GM12878 (cell line): ENCODE data around the gene KDM8. TPM values are rescaled to one million over a fixed set of nuclear protein-coding genes. Genes with fewer than 3 reads are reported as not detected.
A peak's percentile ranks its signal among the peaks of the same experiment; 100 is the strongest.

Experiments used
- ATAC-seq: fragments of 200-7000 bp; cut with Tn5 transposase; 3 replicates; pipeline ENCODE4 v1.9.1; 2020; ENCODE audit warnings: mild to moderate bottlenecking, moderate library complexity
- BruUV-seq: library from RNA; stranded (reverse); fragments of 400-500 nt; replicated peaks from 2 replicates; lab custom pipeline; 2021; lab: Mats Ljungman, UMichigan
- CTCF ChIA-PET: fragments of 300-600 bp; sonication (Branson Sonifier 250); formaldehyde crosslinking; extraction: SDS; loops from one replicate; lab custom pipeline; 2021; ENCODE audit warnings: inconsistent platforms; lab: Yijun Ruan, JAX
- POLR2A ChIA-PET: fragments of 350-600 bp; formaldehyde crosslinking; extraction: SDS; loops from one replicate; lab custom pipeline; 2021; ENCODE audit warnings: inconsistent platforms; lab: Charles Lee
- RAD21 ChIA-PET: fragments of 300-600 bp; sonication (Branson Sonifier 250); formaldehyde crosslinking; loops from one replicate; lab custom pipeline; 2023; ENCODE audit warnings: antibody characterized with exemption; ENCODE audit not compliant: unreplicated experiment; lab: Charles Lee
- SMC1A ChIA-PET: fragments of 300-600 bp; sonication (Branson Sonifier 250); formaldehyde crosslinking; loops from one replicate; lab custom pipeline; 2023; ENCODE audit not compliant: unreplicated experiment, uncharacterized antibody; lab: Charles Lee
- DNase-seq: peaks from one replicate; pipeline ENCODE4 v3.0.0-alpha.2; 2011; ENCODE audit warnings: low read depth, low spot score
- FAIRE-seq: peaks from 3 replicates; lab custom pipeline; 2011; peaks lifted over from hg19 to GRCh38; lab: Jason Lieb, UNC
- H2AFZ ChIP-seq: 2 replicates; pipeline ENCODE4 v1.6.0; 2011; ENCODE audit warnings: low read depth, low read length, control low read depth; ENCODE audit not compliant: control insufficient read depth
- H3K27ac ChIP-seq: 2 replicates; pipeline ENCODE4 v1.5.1; 2011; ENCODE audit warnings: control low read depth; ENCODE audit not compliant: control insufficient read depth, insufficient read depth
- H3K27me3 ChIP-seq, 2 experiments: replicated peaks in 1 of 2; 2 replicates each; pipeline versions ENCODE4 v1.6.0 to v1.6.1; 2011; ENCODE audit warnings: low read length in 1 of 2; ENCODE audit not compliant: control insufficient read depth in 2 of 2, insufficient read depth in 2 of 2
- H3K36me3 ChIP-seq, 2 experiments: 2 replicates each; pipeline ENCODE4 v1.5.1; 2011; ENCODE audit warnings: low read length in 1 of 2; ENCODE audit not compliant: control insufficient read depth in 2 of 2, insufficient read depth in 2 of 2
- H3K4me1 ChIP-seq: 2 replicates; pipeline ENCODE4 v1.6.1; 2011; ENCODE audit warnings: mild to moderate bottlenecking, low read length, moderate library complexity, mixed read lengths; ENCODE audit not compliant: control insufficient read depth, insufficient read depth
- H3K4me2 ChIP-seq: 2 replicates; pipeline ENCODE4 v1.6.0; 2011; ENCODE audit warnings: control low read depth; ENCODE audit not compliant: control insufficient read depth, insufficient read depth
- H3K4me3 ChIP-seq: fragments of 200-600 bp; sonication (generic); 2 replicates; pipeline ENCODE4 v1.5.1; 2016
- H3K79me2 ChIP-seq: 2 replicates; pipeline ENCODE4 v1.6.0; 2011; ENCODE audit warnings: low read length; ENCODE audit not compliant: control insufficient read depth, insufficient read depth
- H3K9ac ChIP-seq: 2 replicates; pipeline ENCODE4 v1.8.0; 2011; ENCODE audit warnings: low read length, control low read depth, mixed read lengths; ENCODE audit not compliant: control insufficient read depth, insufficient read depth
- H3K9me3 ChIP-seq: replicated peaks from 3 replicates; pipeline ENCODE4 v1.5.1; 2011; ENCODE audit warnings: mild to moderate bottlenecking, low read length; ENCODE audit not compliant: control insufficient read depth, insufficient read depth
- H4K20me1 ChIP-seq: 2 replicates; pipeline ENCODE4 v1.6.0; 2011; ENCODE audit not compliant: control insufficient read depth, insufficient read depth
- BCLAF1 ChIP-seq: fragments of 450-650 bp; IDR thresholded peaks from 2 replicates; pipeline ENCODE4 v1.6.1; 2017; ENCODE audit warnings: antibody characterized with exemption, mild to moderate bottlenecking, moderate library complexity
- ESRRA ChIP-seq: IDR thresholded peaks from 2 replicates; pipeline ENCODE4 v1.6.1; 2012; ENCODE audit warnings: mild to moderate bottlenecking, low read length, improper control_type of control experiment
- EZH2 ChIP-seq: IDR thresholded peaks from 2 replicates; pipeline ENCODE4 v1.6.1; 2012; ENCODE audit warnings: low read depth, mild to moderate bottlenecking, control low read depth, inconsistent platforms, low read length, borderline replicate concordance; ENCODE audit not compliant: control insufficient read depth
- KLF5 ChIP-seq: fragments of 450-650 bp; IDR thresholded peaks from 2 replicates; pipeline ENCODE4 v1.6.1; 2014; ENCODE audit warnings: mild to moderate bottlenecking; ENCODE audit not compliant: partially characterized antibody
- LARP7 ChIP-seq: fragments of 450-650 bp; IDR thresholded peaks from 2 replicates; pipeline ENCODE4 v1.6.1; 2017; ENCODE audit warnings: mild to moderate bottlenecking
- MXI1 ChIP-seq: fragments of 150-350 bp; IDR thresholded peaks from 2 replicates; pipeline ENCODE4 v1.6.1; 2011; ENCODE audit warnings: low read depth, mild to moderate bottlenecking, inconsistent platforms, low read length, improper control_type of control experiment
- RAD51 ChIP-seq: fragments of 450-650 bp; IDR thresholded peaks from 2 replicates; pipeline ENCODE4 v1.6.1; 2016; ENCODE audit warnings: moderate library complexity, mild to moderate bottlenecking, inconsistent platforms
- RB1 ChIP-seq: fragments of 450-650 bp; formaldehyde crosslinking; IDR thresholded peaks from 2 replicates; pipeline ENCODE4 v1.6.1; 2017; ENCODE audit warnings: mild to moderate bottlenecking, borderline replicate concordance
- SPI1 ChIP-seq: IDR thresholded peaks from 2 replicates; pipeline ENCODE4 v1.6.1; 2011; ENCODE audit warnings: low read depth, mild to moderate bottlenecking, low read length, moderate library complexity, borderline replicate concordance; ENCODE audit not compliant: insufficient read depth
- SREBF1 ChIP-seq: IDR thresholded peaks from 2 replicates; pipeline ENCODE4 v1.6.1; 2012; ENCODE audit warnings: mild to moderate bottlenecking, low read length
- ZBED1 ChIP-seq: IDR thresholded peaks from 2 replicates; pipeline ENCODE4 v1.6.1; 2016; ENCODE audit warnings: borderline replicate concordance
- WGBS: methylation state at CpG from one replicate; pipeline ENCODE4 v1.1.6; 2016; ENCODE audit warnings: low lambda C conversion rate; ENCODE audit not compliant: insufficient replicate concordance, insufficient coverage; ENCODE audit errors: missing lambda C conversion rate; 5-methylcytosine and 5-hydroxymethylcytosine counted together
- in situ Hi-C: fragments of 300-500 bp; cut with MboI; formaldehyde crosslinking; loops from 9 replicates; pipeline ENCODE4 v1.14.3; 2018; ENCODE audit warnings: mixed read lengths
- intact Hi-C: fragments of 100-400 bp; cut with micrococcal nuclease; formaldehyde crosslinking; loops from one replicate; pipeline ENCODE4 v1.14.2; 2022; ENCODE audit not compliant: unreplicated experiment
- polyA plus RNA-seq, 11 experiments: library from polyadenylated mRNA; depleted of rRNA in 4 of 11; unstranded in 6 of 11; stranded (reverse) in 5 of 11; fragments of >200 nt; fragmentation: Nextera tagmentation in 4 of 11; fragmentation: Illumina TruSeq in 1 of 11; extraction: Ambion mirVana in 4 of 11; extraction: Trizol in 1 of 11; gene quantifications; 1 replicate in 1 of 11; 2 replicates in 10 of 11; pipeline versions ENCODE4 v1.2.1 to v1.2.3, GENCODE V29; 2011 to 2016; ENCODE audit warnings: inconsistent platforms in 2 of 11, missing spikeins in 2 of 11, low read depth in 1 of 11
- total RNA-seq, 4 experiments: library from RNA; depleted of rRNA in 3 of 4; stranded (reverse); fragments of >200 nt in 3 of 4; fragmentation: Illumina TruSeq in 1 of 4; extraction: Trizol in 1 of 4; gene quantifications; 2 replicates each; pipeline versions ENCODE4 v1.2.1 to v1.2.3, GENCODE V29; 2013 to 2021

Gene KDM8
- total and polyA plus RNA-seq, 10 of the 15 experiments (the other 5 are each of a cell fraction or from before 2014, with no cell fraction given) = 0.79 to 8.9 (median 5.8) TPM

DNA sequence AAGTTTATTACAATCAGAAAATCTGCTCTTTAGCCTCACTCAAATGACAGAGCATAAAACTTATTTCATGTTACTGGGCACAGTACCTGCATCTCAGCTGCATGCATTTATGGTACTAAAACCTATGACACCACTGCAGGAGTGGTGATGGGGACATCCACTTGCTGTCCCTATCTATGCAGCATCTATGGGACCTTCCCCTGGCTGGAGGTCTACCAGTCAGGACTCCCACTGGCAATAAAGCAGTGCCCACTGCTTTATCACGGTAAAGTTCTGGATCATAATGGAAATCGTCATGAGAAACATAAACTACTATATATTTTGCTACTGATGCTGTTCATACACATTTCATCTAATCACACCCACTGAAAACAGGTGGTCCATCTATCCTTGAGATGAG is 39.1 kb downstream of the KDM8 start:
- in situ Hi-C loops = no loop called here
- Histone ChIP-seq H3K4me3 (peak overlapping the region; percentile 30; the same call in 1 of the 2 replicates), H3K27me3 (no peaks in the 10 kb centered on the region), H3K4me1 (peaks cover 26% of the 10 kb centered on the region), H3K27ac (peak overlapping the region; percentile 47), H3K9me3 (no peaks in the 10 kb centered on the region), H2AFZ (no peak overlapping the region), H4K20me1 (no peaks in the 10 kb centered on the region), H3K9ac (no peak overlapping the region), H3K4me2 (peak overlapping the region; percentile 79), H3K79me2 (no peaks in the 10 kb centered on the region), H3K36me3 (peaks cover 0 to 3% of the 10 kb centered on the region in 2 experiments; a peak in 1 of 4 replicates)
- DNase-seq = no peak
- POLR2A ChIA-PET = interaction anchor here (0.6 to 8.4 kb wide), 12 partner anchors 8 to 124 kb away, joined by 3 to 79 read pairs (median 4); partner anchors contain the start of genes KDM8 and NSMCE1
- SMC1A ChIA-PET = interaction anchor here (0.7 to 12.2 kb wide), 7 partner anchors 9 to 146 kb away, joined by 3 to 178 read pairs (median 17); partner anchors contain the start of gene NSMCE1
- TF ChIP-seq BCLAF1 (no peak), KLF5 (no peak), RB1 (no peak), SREBF1 (no peak), RAD51 (no peak), ZBED1 (no peak), SPI1 (no peak), LARP7 (no peak), ESRRA (no peak), MXI1 (no peak), EZH2 (no peak)
- FAIRE-seq = no peak
- no peak for ATAC-seq
- 92% methylated on average over 2 of the region's 2 CpGs for WGBS
- RAD21 ChIA-PET = interaction anchor here (1.1 to 4.2 kb wide), 6 partner anchors 8 to 158 kb away, joined by 4 to 22 read pairs (median 16); partner anchors contain the start of gene NSMCE1
- intact Hi-C loops = no loop called here
- CTCF ChIA-PET = interaction anchor here (1.2 to 4.1 kb wide), 7 partner anchors 22 to 159 kb away, joined by 3 to 24 read pairs (median 5); no protein-coding TSS in a partner anchor
- BruUV-seq = no TSS peak
